ENCODE data around the gene CXCR5. TPM values are rescaled to one million over a fixed set of nuclear protein-coding genes. Genes with fewer than 3 reads are reported as not detected.

CXCR5 gene
- total and polyA plus RNA-seq, 2 of the 4 experiments (the other 2 are of a cell fraction): not detected

GRCh38 chr11:118898400-118899295 is 15.0 kb downstream of the CXCR5 start:
- intact Hi-C loops (cut with micrococcal nuclease) (no loop called here), in situ Hi-C loops (cut with MboI; ENCODE audit: low sequenced_read_pairs) (no loop called here), dilution Hi-C loops (cut with HindIII; ENCODE audit: low sequenced_read_pairs, unreplicated experiment) (no loop called here)
- Histone ChIP-seq H2BK20ac (ENCODE audit: low read depth, low read length) (no peak overlapping the region), H4K91ac (ENCODE audit: insufficient read depth, low read depth, low read length) (no peak overlapping the region), H4K20me1 (ENCODE audit: insufficient read depth, low read length) (peaks cover 59% of the 10 kb centered on the region), H3K27me3 (ENCODE audit: control insufficient read depth, insufficient read depth, low read length) (no peaks in the 10 kb centered on the region), H2AK9ac (replicated peaks; ENCODE audit: low read depth, low read length, poor library complexity) (peak overlapping the region; percentile 78), H4K5ac (ENCODE audit: low read depth, low read length) (no peak overlapping the region), H3K4me2 (ENCODE audit: low read depth, low read length) (no peak overlapping the region), H2AK5ac (ENCODE audit: low read depth, low read length) (no peak overlapping the region), H3K56ac (ENCODE audit: extremely low read depth, insufficient read depth, low read length) (no peak overlapping the region), H3K9me3 (ENCODE audit: control insufficient read depth, insufficient read depth, low read length) (no peaks in the 10 kb centered on the region), H4K8ac (ENCODE audit: low read depth in 2 of 2, low read length in 2 of 2) (no peak overlapping the region), H3K9ac (ENCODE audit: low read depth, low read length) (no peak overlapping the region), H3K4me1 (ENCODE audit: control insufficient read depth, insufficient read depth, low read length) (peaks cover 2% of the 10 kb centered on the region; the same call in 1 of the 2 replicates), H3K14ac (replicated peaks; ENCODE audit: low read depth, low read length) (no peak overlapping the region), H3K4me3 (ENCODE audit: insufficient read depth, low read depth, low read length) (no peak overlapping the region), H3K79me1 (ENCODE audit: low read depth in 1 of 2, low read length in 2 of 2) (peaks cover 16 to 47% of the 10 kb centered on the region in 2 experiments; a peak in 3 of 4 replicates), H2AFZ (replicated peaks; ENCODE audit: low read length, poor library complexity) (no peak overlapping the region), H2BK120ac (ENCODE audit: low read depth, low read length) (no peak overlapping the region), H3K9me1 (ENCODE audit: insufficient read depth, low read length) (no peaks in the 10 kb centered on the region; the same call in 1 of the 2 replicates), H3K4ac (ENCODE audit: low read depth, low read length) (no peak overlapping the region), H3K27ac (ENCODE audit: insufficient read depth, low read length) (no peak overlapping the region), H3K18ac (ENCODE audit: low read depth, low read length) (no peak overlapping the region), H2BK5ac (ENCODE audit: low read depth, low read length, poor library complexity, severe bottlenecking) (no peak overlapping the region), H3K23ac (ENCODE audit: low read depth, low read length) (no peak overlapping the region), H2BK15ac (ENCODE audit: low read depth, low read length) (no peak overlapping the region), H3K36me3 (ENCODE audit: control insufficient read depth, insufficient read depth, low read length) (peaks cover 66% of the 10 kb centered on the region)
- no TSS peak for BruUV-seq (replicated peaks)
- no peak for DNase-seq
- CTCF ChIA-PET: no interaction called here
- WGBS, 2 experiments (ENCODE audit: extremely low coverage in 2 of 2, insufficient read length in 1 of 2): 89% methylated on average over 17 of the region's 35 CpGs; no CpG with 5 or more reads in 1 of the 2 experiments
- ATAC-seq (ENCODE audit: low read depth): no peak
- no peak for TF ChIP-seq CHD1 (IDR thresholded peaks at IDR 0.05; ENCODE audit: low read depth, low read length)
- no peak for TF ChIP-seq USF2 (IDR thresholded peaks at IDR 0.05; ENCODE audit: low read depth, low read length)
- no peak for TF ChIP-seq SMC3 (IDR thresholded peaks at IDR 0.05; ENCODE audit: low read depth, low read length)
- TF ChIP-seq RAD21 (IDR thresholded peaks at IDR 0.05; ENCODE audit: low read length): no peak
- no peak for TF ChIP-seq MAZ (IDR thresholded peaks at IDR 0.05; ENCODE audit: borderline replicate concordance, low read depth, low read length)
- TF ChIP-seq RFX5 (IDR thresholded peaks at IDR 0.05; ENCODE audit: low read depth, low read length): no peak
- TF ChIP-seq NFE2L2 (IDR thresholded peaks at IDR 0.05; ENCODE audit: low read depth, low read length): no peak
- POLR2A ChIA-PET (ENCODE audit: unreplicated experiment): no interaction called here
